ENCODE results near the gene PSMF1.

Gene PSMF1

DNA sequence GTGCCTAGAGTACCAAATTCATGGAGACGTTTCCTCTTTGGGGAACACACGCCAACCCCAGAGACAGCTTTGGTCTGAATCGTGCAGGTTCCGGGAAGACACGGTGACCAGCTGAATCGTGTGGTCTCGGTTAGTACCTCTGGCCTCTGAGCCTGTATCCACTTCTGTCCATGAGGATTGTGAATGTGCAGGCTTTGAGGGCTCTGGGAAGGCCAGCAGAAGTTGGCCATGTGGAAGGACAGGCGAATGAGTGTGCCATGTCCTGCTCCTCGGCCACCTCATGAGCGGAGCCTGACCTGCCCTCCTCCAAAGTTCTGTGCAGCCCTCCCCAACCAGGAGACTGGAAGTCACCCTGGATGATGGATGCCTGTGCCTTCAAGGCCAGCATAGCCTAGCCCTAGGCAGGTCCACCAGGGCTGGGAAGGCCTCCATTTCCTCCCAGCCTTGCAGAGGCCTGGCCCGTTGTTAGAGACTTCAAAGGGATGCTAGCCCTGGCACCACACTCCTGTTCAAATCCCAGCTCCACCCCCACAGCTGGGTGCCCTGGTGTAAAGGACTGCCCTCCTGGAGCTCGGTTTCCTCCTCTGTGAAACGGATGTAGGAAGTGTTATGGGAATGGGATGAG lies 68.1 kb downstream of the PSMF1 start:
- no peak overlapping the region for H3K4me3 ChIP-seq (ENCODE audit: low read length)
- TF ChIP-seq CTCF (conservative IDR thresholded peaks at IDR 0.05; ENCODE audit: low read length): no peak
- no peak for DNase-seq (ENCODE audit: low read depth)

DNA sequence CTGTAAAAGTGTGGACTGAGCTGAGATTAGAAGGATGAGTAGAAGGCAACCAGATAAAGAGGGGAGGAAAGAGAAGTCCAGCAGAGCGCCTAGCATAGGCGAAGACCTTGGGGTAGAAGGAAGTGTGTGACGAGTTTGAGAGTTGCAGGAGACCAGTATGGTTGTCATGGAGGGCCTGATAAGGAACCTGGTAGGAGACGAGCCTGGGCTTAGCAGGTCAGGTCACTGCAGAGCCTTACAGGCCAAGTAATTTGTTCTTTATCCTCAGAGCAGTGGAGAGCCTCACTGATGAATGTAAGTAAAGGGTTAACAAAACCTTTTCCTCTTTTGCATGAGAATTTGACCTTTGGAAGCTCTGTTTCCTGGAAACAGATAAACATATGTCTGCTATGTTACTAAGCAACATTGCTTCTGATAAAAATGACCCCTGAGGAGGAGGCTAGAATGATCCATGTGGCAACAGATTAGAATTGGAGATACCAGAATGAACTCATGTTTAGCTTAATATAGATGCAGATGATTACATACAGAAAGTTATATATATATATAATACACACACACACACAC lies 69.3 kb downstream of the PSMF1 start:
- no peak for DNase-seq (ENCODE audit: low read depth)
- no peak for TF ChIP-seq CTCF (conservative IDR thresholded peaks at IDR 0.05; ENCODE audit: low read length)
- H3K4me3 ChIP-seq (ENCODE audit: low read length): no peak overlapping the region

GRCh38 chr20:1188347-1188746 lies 69.9 kb downstream of the PSMF1 start:
- no peak for TF ChIP-seq CTCF (conservative IDR thresholded peaks at IDR 0.05; ENCODE audit: low read length)
- no peak for DNase-seq (ENCODE audit: low read depth)
- H3K4me3 ChIP-seq (ENCODE audit: low read length): no peak overlapping the region

DNA sequence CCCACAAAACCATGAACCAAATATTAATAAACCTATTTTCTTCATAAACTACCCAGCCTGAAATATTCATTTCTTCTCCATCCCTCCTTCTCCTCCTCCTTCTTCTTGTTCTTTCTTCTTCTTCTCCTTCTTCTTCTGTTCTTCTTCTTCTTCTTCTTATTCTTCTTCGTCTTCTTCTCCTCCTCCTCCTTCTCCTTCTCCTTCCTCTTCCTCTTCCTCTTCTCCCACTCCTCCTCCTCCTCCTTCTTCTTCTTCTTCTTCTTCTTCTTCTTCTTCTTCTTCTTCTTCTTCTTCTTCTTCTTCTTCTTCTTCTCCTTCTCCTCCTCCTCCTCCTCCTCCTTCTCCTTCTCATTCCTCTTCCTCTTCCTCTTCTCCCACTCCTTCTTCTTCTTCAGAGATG lies 71.4 kb downstream of the PSMF1 start:
- H3K4me3 ChIP-seq (ENCODE audit: low read length): no peak overlapping the region
- TF ChIP-seq CTCF (conservative IDR thresholded peaks at IDR 0.05; ENCODE audit: low read length): no peak
- DNase-seq (ENCODE audit: low read depth): no peak

DNA sequence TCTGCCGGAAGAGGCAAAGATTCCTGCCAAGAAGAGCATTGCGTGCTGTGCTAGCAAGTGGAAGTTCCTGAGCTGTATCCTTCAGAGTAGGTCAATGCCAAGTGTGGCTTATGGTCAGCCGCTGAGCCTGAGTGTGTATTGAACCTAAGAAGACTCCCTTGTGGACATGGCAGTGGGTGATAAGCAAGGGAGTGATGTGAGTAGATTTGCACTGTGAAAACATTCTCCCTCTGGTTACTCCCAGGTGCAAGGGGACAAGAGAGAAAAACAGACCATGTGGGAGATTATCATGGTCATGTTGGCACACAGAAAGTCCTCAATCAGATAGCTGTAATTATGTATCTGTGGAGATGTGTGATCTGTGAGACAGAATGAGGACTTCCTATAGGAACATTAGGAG lies 72.4 kb downstream of the PSMF1 start:
- H3K4me3 ChIP-seq (ENCODE audit: low read length): no peak overlapping the region
- no peak for TF ChIP-seq CTCF (conservative IDR thresholded peaks at IDR 0.05; ENCODE audit: low read length)
- no peak for DNase-seq (ENCODE audit: low read depth)

DNA sequence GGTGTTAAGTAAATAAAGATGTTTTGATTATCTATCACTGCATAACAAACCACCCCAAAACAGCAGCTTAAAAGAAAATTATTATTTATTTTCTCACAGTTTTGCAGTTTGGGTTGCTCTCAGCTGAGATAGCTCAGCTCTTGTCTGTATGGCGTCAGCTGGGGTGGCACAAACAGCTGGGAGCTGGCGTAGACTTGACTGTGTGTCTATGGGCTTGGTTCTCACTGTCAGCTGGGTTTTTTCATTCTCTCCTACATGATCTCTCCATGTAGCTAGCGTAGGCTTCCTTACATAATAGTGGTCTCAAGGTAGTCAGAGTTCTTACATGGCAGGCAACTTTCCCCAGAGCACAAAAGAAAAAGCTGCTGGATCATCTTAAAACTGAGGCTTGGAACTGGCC lies 72.9 kb downstream of the PSMF1 start:
- no peak overlapping the region for H3K4me3 ChIP-seq (ENCODE audit: low read length)
- no peak for DNase-seq (ENCODE audit: low read depth)
- no peak for TF ChIP-seq CTCF (conservative IDR thresholded peaks at IDR 0.05; ENCODE audit: low read length)

DNA sequence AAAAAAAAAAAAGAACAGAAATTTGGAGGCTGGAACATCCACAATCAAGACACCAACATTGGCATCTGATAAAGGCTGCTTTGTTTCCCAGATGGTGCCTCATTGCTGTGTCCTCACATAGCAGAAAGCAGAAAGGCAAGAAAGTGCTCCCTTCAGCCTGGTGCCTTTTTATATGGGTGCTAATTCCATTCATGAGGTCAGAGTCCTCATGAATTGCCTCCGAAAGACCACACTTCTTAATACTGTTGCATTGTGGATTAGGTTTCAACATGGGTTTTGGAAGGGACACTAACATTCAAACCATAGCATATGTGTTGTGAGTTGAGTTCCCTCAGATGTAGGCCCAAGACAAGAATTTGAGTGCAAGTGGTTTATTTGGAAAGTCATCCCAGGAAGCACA lies 76.8 kb downstream of the PSMF1 start:
- DNase-seq (ENCODE audit: low read depth): no peak
- no peak for TF ChIP-seq CTCF (conservative IDR thresholded peaks at IDR 0.05; ENCODE audit: low read length)
- no peak overlapping the region for H3K4me3 ChIP-seq (ENCODE audit: low read length)
